Cardiac septum (tissue), 1 donor: Measurements from ENCODE around the gene CPXM2. TPM values are rescaled to one million over a fixed set of nuclear protein-coding genes. Genes with fewer than 3 reads are reported as not detected.

Experiments
- DNase-seq: peaks from one replicate; pipeline ENCODE4 v3.0.0-alpha.2; 2020; ENCODE audit warnings: low spot score
- intact Hi-C: fragments of 100-400 bp; cut with DNase I; formaldehyde crosslinking; loops from one replicate; pipeline ENCODE4 v1.14.0; 2022
- total RNA-seq: library from RNA; stranded (reverse); fragmentation: NEBNext Ultra II Directional; extraction: Animal tissue kit (Norgen Biotek cat#: 25700); gene quantifications from one replicate; pipeline ENCODE4 v1.2.1, GENCODE V29; 2021
- donor health status: DM: no; HTN: no; CAD: no.

CPXM2 gene
- total RNA-seq, 1 donor from 2014 or later = 11.2 TPM

GRCh38 chr10:123882177-123882576 is 9.4 kb downstream of the CPXM2 start:
- no peak for DNase-seq
- intact Hi-C loops = no loop called here

GRCh38 chr10:123879606-123880257 is 11.9 kb downstream of the CPXM2 start:
- intact Hi-C loops = no loop called here
- DNase-seq = no peak

GRCh38 chr10:123878666-123879303 is 12.8 kb downstream of the CPXM2 start:
- DNase-seq = no peak
- intact Hi-C loops = no loop called here

- intact Hi-C loops = no loop called here
- DNase-seq = no peak
Measured at GRCh38 chr10:123870260-123870659, 21.3 kb downstream of the CPXM2 start.

- intact Hi-C loops = no loop called here
- DNase-seq = no peak
Measured at GRCh38 chr10:123869020-123869414, 22.6 kb downstream of the CPXM2 start.

- intact Hi-C loops = no loop called here
- no peak for DNase-seq
Measured at GRCh38 chr10:123868038-123869019, 23.3 kb downstream of the CPXM2 start.

- intact Hi-C loops = no loop called here
- no peak for DNase-seq
Measured at GRCh38 chr10:123865880-123866279, 25.7 kb downstream of the CPXM2 start.

GRCh38 chr10:123865350-123865749 is 26.3 kb downstream of the CPXM2 start:
- intact Hi-C loops = no loop called here
- no peak for DNase-seq

- no peak for DNase-seq
- intact Hi-C loops = no loop called here
Measured at GRCh38 chr10:123864923-123865322, 26.7 kb downstream of the CPXM2 start.

GRCh38 chr10:123863721-123864482 is 27.7 kb downstream of the CPXM2 start:
- DNase-seq = no peak
- intact Hi-C loops = no loop called here

GRCh38 chr10:123863183-123863575 is 28.4 kb downstream of the CPXM2 start:
- intact Hi-C loops = no loop called here
- DNase-seq = no peak

GRCh38 chr10:123862421-123863182 is 29.0 kb downstream of the CPXM2 start:
- no peak for DNase-seq
- intact Hi-C loops = no loop called here

- intact Hi-C loops = no loop called here
- no peak for DNase-seq
Measured at GRCh38 chr10:123860856-123861255, 30.8 kb downstream of the CPXM2 start.

GRCh38 chr10:123860209-123860608 is 31.4 kb downstream of the CPXM2 start:
- no peak for DNase-seq

GRCh38 chr10:123859653-123860050 is 32.0 kb downstream of the CPXM2 start:
- intact Hi-C loops = no loop called here
- no peak for DNase-seq

More at GRCh38 chr10:123860209-123860608, 31.4 kb downstream of the CPXM2 start:
- intact Hi-C loops = no loop called here

- no peak for DNase-seq
- intact Hi-C loops = no loop called here
Measured at GRCh38 chr10:123858907-123859652, 32.5 kb downstream of the CPXM2 start.

GRCh38 chr10:123858077-123858681 is 33.4 kb downstream of the CPXM2 start:
- DNase-seq = no peak
- intact Hi-C loops = no loop called here

GRCh38 chr10:123857616-123858015 is 34.0 kb downstream of the CPXM2 start:
- intact Hi-C loops = no loop called here
- no peak for DNase-seq
